GM21737 (cell line): ENCODE measurements around the gene NDUFB8.
A peak's percentile ranks its signal among the peaks of the same experiment; 100 is the strongest.

Experiments
- ATAC-seq: cut with Tn5 transposase; IDR thresholded peaks from one replicate; pipeline ENCODE4 v1.9.1; 2021; ENCODE audit warnings: mild to moderate bottlenecking, moderate library complexity; ENCODE audit not compliant: unreplicated experiment

Gene NDUFB8

DNA sequence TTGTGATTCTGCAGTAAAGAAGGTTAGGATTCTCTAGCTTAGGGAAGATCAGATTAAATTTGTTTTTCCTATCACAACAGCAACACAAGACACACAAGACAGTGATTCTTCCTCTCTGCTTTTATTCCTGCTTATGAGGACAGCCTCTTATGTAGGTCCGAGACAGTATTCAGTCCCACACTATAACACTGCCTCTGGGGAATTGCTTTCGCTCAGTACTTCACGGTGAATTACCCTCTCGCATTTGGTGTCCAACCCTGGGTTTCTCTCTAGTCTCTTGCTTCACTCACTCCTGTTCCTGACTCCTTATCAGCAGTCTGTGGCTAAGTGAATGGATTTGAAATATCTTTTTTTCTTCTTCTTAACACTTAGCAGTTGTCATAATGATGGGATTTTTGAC is 7.8 kb upstream of the NDUFB8 start:
- no peak for ATAC-seq

DNA sequence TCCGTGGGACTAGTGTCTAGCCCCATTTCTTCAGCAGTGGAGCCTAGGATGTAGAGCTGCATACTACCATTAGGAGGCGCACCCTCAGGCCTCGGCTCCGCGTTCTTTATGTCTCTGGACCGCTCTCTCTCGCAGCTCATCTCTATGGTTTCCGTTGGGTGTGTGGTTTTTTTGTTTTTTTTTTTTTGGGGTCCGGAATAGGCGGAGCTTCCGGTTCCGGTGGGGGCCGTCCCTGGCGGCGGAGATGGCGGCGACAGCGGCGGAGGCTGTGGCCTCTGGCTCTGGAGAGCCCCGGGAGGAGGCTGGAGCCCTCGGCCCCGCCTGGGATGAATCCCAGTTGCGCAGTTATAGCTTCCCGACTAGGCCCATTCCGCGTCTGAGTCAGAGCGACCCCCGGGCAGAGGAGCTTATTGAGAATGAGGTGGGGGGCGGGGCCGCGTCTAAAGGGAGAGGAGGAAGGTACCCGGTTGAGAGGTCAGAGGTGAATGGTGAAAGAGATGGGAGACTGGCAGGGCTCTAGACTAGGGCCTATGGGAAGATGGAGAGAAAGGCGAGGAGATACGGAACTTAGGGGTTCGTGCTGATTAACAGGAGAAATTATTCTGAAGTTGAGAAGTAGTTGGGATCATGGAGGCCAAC is 6.2 kb upstream of the NDUFB8 start, which contains the start of gene HIF1AN:
TSS of gene HIF1AN (plus strand) at position 229 of the 639 bp plus-strand sequence. CDS start at position 245, 16 bp downstream.
- ATAC-seq: peak; percentile 95

DNA sequence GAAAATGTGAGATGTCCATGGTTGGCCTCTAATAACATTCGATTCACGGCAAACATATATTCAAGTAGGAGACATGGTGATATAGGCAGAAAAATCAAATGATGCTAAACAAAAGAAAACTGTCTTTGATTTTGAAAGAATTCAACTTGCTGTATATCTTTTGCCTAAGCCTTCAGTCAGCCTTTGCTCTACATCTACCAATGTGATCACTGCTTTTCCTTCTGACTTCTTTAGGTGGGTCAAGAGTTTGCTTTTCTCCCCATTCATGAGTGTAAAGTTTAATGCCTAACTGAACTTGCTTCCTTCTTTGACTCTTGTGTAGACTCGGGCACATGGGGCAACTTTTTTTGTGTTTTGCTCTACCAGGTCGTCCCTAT is 5.7 kb upstream of the NDUFB8 start:
- no peak for ATAC-seq

DNA sequence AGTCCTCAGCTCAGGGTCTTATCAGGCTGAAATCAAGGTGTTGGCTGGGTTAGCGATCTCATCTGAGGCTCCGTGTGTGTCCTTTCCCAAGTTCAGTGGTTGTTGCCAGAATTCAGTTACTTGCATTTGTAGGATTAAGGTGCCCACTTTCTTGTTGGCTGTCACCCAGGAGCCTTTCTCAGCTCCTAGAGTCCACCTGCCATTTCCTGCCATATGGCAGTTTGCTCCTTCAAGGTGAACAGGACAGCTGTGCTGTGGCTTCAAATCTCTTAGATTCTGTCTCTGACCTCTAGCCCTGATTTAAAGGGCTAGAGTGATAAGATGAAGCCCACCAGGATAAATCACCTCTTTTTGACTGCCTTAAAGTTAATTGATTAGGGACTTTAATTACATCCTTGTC is 5.1 kb upstream of the NDUFB8 start:
- no peak for ATAC-seq

DNA sequence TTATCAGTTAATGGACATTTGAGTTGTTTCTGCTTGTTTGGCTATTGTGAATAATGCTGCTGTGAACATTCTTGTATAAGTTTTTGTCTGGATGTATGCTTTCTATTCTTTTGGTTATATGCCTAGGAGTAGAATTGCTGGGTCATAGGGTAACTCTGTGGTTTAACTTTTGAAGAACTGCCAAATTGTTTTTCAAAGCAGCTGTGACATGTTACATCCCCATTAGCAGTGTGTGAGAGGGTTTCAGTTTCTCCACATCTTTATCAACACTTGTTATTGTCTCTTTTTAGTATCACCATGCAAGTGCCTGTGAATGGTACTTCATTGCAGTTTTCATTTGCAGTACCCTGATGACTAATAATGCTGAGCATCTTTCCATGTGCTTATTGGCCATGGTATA is 2.1 kb upstream of the NDUFB8 start:
- no peak for ATAC-seq

DNA sequence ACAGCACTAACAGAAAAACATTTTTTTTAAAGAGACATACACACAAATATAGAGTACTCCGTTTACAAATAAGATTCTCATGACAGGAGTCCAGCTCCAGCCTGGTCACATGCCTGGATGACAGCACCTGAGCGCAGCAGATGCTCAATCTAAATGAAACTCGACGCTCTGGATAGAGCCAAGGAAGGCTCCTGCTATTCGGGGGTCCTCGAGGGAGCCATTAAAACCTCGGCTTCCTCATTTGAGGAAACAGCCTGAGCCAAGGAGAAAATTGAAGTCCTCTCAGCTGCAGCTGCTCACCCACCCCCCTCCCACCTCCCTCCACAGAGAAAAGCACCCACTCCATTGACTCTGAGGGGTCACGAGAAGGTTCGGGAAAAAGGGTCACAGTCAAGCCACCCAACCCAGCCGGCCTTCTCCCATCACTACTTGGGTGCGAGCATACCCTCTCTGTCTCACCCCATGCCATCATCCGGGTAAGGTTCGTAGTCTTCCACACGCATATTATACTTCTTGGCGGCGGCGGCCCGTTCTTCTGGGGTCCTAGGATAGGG is 673 bp downstream of the NDUFB8 start:
- ATAC-seq: no peak

DNA sequence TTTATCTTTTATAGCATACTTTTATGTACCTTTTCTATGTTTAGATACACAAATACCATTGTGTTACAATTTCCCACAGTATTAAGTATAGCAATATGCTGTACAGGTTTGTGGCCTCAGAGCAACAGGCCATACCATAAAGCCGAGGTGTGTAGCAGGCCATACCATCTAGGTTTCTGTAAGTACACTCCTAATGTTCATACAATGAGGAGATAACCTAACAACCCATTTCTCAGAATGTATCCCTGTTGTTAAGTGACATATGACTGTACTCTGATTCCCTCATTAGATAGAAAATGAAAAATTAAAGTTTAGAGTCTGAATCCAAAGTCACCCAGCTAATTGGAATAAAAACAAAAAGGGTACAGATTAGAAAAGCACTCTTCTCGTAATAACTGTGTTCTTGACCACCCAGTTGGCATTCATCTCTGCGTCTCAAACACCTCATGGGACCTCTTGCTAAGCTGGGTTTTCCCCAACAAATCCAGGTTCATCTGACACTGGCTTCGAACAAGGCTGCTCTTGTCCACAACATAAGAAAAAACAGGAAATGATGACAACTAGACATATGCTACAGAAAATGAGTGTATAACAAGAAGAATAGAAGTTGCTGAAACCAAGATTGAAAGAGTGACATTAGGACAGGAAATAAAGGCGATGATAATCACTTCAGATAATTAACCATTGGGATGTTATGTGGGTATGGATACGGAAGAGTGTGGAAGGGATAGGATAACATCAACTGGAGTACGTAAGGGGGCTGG is 1.4 kb downstream of the NDUFB8 start:
- no peak for ATAC-seq

DNA sequence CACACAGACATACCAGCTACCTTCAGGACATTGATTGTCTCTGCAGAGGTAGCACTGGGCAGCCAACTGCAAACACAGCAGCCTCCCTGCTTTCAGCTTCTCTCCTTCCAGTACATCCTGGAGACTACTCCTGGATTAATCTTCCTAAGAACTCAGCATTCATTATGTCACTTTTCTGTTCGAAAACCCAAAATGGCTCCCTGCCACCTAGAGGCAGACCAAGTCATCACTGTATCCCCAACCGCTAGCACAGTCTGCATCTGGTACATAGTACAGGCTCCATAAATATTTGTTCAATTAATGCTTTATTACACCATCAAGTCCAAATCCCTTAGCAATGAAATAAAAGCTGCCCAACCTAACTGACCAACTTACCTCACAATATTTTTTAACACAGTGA is 5.0 kb downstream of the NDUFB8 start:
- ATAC-seq: no peak

DNA sequence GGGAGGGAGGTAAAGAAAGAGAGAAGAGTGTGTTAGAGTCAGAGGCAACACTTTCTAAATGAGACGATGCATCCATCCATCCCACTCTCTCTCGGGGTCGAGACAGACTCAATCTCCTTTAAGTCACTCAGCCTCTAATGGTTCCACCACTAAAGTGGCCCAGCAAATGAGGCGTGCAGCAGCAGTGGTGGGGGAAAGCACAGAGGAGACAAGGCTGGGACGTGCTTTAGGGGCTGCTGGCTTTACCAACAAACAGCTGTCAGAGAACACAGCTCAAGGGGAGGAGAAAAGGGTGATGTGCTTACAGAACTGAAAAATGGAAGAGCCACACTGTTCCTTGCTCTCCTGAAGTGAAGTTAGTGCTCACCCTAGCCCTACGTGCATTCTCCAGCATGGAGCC is 5.5 kb downstream of the NDUFB8 start:
- no peak for ATAC-seq

DNA sequence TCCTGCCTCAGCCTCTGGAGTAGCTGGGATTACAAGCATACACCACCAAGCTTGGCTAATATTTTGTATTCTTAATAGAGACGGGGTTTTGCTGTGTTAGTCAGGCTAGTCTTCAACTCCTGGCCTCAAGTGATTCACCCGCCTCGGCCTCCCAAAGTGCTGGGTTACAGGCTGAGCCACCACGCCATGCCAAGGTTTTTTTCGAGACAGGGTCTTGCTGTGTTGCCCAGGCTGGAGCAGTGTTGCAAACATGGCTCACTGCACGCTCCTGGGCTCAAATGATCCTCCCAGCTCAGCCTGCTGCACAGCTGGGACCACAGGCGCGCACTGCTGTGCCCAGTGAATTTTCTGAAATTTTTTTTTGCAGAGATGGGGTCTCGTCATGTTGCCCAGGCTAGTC is 6.7 kb downstream of the NDUFB8 start:
- ATAC-seq: no peak

DNA sequence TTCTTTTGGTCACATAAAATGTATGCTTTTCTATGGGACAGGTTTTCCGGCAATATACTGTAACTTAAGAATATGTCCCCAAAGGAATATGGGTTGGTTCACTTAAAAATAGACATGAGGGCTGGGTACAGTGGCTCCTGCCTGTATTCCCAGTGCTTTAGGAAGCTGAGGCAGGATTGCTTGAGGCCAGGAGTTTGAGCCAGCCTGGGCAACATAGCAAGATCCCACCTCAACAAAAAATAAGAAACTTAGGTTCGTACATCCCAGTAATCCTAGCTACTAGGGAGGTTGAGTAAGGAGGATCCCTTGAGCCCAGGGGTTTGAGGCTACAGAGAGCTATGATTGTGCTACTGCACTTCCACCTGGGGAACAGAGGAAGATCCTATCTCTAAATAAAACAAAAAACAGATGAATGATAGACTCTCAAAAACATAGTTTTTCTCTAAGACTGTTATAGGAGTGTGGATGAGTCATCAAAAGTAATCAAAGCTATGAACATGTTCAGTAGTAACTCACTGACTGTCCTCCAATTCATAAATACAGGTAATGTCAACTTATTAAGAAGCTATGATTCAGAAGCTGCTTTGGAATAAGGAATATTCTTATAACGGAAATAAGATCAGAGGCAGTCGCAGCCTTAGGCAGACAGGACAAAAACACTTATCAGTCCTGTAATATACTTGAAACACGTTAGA is 7.4 kb downstream of the NDUFB8 start:
- no peak for ATAC-seq

DNA sequence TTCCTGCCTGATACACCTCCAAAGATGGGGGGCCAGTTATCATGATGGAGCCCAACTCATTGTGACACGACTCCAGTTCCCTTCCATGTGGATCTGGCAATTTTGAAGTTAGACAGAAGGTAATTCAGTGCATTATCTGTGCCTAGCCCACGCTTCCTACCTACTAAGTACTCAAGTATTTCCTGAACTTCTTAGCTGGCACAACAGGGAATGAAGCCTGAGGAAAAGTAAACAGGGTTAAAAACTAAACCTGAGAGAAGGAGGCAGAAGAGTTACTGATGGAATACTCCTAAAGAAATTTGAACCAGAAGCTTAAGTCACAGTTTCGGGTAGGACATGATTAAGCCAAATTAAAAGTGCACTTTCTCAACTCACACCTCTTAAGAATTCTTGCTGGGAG is 8.9 kb downstream of the NDUFB8 start:
- ATAC-seq: no peak

DNA sequence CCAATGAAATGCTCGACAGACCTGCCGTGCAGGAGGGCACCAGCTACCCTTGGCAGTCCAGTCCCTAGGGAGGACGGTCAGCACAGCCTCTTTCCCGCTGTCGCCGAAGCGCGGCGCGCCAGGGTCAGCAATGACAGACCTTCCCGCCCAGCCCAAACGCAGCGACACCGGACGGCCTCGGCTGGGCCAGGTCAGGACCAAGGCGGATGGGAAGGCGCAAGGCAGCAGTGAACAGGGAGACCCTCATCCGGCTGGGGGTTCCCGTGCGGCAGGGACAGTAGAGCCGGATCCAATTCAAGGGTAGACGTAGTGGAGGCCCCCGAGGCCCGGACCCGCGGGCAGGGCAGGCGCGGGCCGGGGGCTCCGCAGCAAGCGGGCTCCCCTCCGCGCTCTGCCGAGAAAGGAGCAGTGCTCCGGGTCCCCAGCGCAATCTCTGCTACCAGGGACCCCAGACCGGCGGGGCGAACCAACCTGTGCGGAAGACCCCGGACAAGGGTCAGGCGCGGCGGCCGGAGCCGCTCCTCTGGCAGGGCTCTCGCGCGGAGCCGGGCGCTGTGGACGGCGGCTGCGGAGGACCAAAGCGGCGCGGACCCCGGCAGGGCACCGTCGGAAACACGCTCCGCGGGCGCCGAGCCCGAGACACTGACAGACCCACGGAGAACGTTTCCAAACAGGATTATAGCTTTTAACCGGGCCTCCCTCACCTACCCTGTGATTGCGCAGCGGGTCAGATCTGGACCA is 10.2 kb downstream of the NDUFB8 start, which contains the start of gene SEC31B:
TSS of gene SEC31B (minus strand) at position 551 of the 741 bp plus-strand sequence. CDS start 2,909 bp downstream, outside the sequence.
- no peak for ATAC-seq

DNA sequence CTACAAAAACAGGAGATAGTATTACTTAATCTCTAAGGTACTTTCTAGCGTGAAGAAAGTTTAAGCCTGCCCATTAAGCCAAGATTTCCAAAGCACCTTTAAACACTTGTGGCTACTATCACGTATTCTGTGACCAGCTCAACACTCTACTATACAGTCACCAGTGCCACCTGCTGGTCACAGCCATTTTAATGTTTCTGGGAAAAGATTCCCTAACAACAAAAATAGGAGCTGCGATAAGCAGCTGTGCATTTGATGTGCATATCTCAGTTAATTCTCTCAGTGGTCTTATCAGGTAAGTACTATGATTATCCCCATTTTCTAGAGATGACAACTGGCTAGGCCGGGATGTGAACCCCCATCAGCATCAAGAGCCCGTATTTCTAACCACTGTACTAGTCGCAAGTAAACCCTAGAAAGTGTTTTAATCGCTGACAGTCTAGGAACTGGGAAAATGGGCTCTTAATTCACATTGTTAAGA is 10.9 kb downstream of the NDUFB8 start:
- ATAC-seq: no peak

DNA sequence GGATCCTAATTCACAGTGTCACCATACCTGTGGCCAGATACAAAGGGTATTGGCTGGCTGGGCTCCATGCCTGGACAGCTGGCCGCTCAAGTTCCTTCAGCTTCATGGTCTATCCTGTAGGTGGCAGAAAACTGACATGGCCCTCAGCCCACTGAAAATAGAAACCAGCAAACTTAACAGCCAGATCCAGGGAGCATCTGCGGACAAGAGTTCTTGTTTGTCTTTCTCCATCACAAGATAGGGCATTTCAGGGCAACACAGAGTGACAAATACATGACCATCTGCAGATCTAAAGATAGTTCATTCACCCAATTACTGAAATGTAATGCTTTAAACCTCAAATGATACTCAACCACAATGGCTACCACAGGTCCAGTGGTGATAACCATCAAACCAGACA is 12.8 kb downstream of the NDUFB8 start:
- no peak for ATAC-seq

DNA sequence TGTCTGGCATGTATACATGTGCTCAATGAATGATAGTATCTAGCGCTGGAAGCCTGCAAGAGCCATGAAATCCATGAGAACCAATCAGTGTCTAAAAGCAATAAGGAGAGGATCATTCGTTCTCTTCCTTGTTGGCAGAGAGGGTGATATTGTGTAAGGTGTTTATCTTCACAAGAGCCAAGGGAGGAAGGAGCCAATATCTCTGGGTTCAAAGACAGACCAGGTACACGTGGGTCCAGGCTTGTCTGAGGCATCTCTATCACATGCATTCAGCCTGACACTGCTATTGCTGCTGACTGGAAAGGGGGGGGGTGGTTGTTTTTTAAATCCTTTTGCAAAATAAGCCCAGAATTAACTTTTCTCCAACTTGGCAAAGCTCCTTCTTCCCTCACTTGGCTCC is 14.1 kb downstream of the NDUFB8 start:
- ATAC-seq: no peak

DNA sequence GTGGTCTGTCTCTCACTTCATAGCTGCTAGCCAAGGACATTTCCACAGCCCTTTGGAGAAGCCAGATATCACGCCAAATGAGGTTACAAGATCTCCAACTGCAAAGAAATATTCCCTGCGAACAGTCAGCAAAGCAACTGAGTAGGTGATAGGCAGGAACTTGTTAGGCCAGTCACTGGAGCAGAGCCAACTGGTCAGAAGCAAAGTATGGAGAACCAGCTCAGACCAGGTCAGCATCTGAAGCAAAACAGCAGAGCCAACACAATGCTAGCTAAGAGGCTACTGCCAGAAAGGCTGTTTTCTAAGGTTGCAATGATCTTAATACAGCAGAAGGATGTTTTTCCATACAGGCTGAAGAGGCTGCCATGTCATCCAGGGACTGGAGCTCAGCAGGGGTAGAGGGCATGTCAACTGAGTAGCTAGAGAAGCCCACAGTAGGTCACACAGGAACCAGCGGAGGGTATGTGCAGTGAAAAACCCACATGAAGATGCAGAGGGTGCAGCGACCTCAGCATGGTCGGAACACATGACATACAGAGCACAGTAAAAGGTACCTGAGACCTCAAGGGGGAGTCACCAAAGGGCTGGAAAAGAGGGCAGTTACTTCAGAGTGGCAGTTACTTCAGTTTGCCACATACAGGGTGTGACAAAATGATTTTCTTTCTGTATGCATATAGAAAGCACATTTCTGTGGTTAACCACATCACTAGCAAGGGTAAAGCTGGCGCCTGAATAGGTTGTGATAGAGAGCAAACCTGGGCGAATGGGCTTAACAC is 18.9 kb downstream of the NDUFB8 start:
- ATAC-seq: no peak

DNA sequence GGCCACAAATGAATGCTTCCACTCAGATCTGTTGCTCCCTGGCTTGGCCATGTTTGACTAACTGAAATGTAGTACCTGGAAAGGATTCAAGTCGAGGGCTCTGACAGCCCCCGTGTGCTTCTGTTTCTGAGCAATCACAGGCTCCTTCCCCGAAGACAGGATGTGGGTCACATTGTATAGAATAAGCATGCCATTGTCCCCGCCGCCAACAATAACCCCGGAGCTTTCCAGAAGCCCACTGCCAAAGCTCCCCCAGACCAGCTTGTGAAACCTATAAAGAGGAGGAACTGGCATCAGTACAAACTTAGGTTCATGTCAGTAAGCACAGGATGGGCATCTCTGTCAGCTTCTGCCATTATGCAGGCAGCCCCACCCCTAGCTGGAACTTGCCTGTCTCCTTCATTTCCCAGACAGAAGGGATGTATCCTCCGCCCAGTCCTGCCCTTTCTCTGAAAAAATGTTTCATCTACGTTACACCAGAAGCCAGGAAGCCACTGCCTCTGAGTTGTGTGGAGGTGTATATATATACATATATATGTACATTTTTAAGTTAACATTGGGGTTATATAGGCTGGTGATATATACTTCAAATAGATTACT is 20.3 kb downstream of the NDUFB8 start:
- ATAC-seq: no peak

DNA sequence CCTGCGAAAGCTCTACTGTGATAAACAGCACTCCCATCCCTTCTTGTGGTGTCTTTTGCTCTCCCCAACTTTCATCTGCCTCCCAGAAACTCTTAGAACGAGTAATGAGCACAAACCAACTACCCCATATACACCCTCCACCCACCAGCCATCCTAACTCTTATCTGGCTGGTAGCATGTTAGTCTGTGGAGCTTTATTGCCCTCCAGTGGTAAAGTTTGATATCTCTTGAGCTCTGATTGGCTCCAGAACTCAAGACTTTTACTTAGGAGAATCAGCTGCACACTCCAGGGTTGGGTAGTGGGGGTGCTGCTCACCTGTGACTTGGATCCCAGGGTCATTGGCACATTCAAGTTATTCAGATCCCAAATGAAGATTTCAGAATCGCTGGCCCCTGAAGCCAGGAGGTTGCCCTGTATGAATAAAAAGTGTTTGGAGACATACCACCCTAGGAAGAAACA is 20.9 kb downstream of the NDUFB8 start:
- ATAC-seq: no peak
